ENCODE measurements around the gene LTBP1. TPM values are rescaled to one million over a fixed set of nuclear protein-coding genes. Genes with fewer than 3 reads are reported as not detected.

The LTBP1 gene
- total RNA-seq, 1 experiment from 2014 or later, result 28.5 TPM

DNA sequence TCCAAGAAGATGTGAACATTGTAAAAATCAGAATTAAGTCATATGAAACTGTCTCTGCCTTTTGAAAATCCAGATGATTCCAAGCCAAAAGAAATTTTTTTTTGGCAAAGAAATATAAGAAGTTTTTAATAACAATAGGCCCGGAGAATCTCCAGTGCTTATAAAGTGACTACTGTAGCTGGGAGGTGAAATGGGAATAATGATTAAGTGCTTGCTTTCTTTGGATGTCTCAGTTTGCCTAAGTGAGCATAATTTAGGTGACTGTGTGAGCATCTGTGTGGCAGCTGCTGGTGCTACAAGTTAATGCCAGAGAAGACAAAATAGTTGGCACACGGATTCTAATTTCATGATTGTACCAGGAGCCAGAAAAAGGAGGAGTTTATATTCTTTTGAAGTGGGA is 185.0 kb downstream of the LTBP1 start:
- Histone ChIP-seq H2AFZ (ENCODE audit: low read length) (no peak overlapping the region), H3K27me3 (ENCODE audit: insufficient read depth, low read length) (no peaks in the 10 kb centered on the region), H3T11ph (ENCODE audit: low read length) (no peak overlapping the region), H2BK12ac (ENCODE audit: insufficient read length, low read depth, low read length) (no peak overlapping the region), H4K8ac (replicated peaks; ENCODE audit: insufficient read length, low read depth, low read length) (no peak overlapping the region), H3K23ac (ENCODE audit: insufficient read length, low read depth, low read length) (no peak overlapping the region), H2BK15ac (ENCODE audit: low read depth, low read length) (no peak overlapping the region), H4K91ac (ENCODE audit: insufficient read length, low read depth, low read length) (no peak overlapping the region), H3K9me3 (ENCODE audit: control insufficient read depth, low read depth, low read length) (no peaks in the 10 kb centered on the region), H3K27ac (ENCODE audit: insufficient read length, low read depth, low read length) (no peak overlapping the region), H3K14ac (ENCODE audit: insufficient read depth, low read length) (no peak overlapping the region), H3K4me1 (ENCODE audit: insufficient read depth, low read length) (no peaks in the 10 kb centered on the region), H3K56ac (ENCODE audit: insufficient read length, low read depth, low read length) (no peak overlapping the region), H2BK20ac (ENCODE audit: low read depth, low read length, poor library complexity, severe bottlenecking) (no peak overlapping the region), H3K9ac (ENCODE audit: extremely low read depth, insufficient read length, low read length) (no peak overlapping the region), H3K23me2 (ENCODE audit: insufficient read length, low read depth, low read length, poor library complexity, severe bottlenecking) (no peaks in the 10 kb centered on the region), H3K79me1 (ENCODE audit: insufficient read depth, low read depth, low read length, poor library complexity, severe bottlenecking) (no peaks in the 10 kb centered on the region), H4K20me1 (ENCODE audit: control insufficient read depth, insufficient read depth, insufficient read length) (no peaks in the 10 kb centered on the region), H3K4me2 (ENCODE audit: insufficient read depth, insufficient read length, low read length) (no peak overlapping the region), H3K79me2 (ENCODE audit: insufficient read depth, low read length) (no peaks in the 10 kb centered on the region), H2AK5ac (ENCODE audit: insufficient read length, low read length) (no peak overlapping the region), H3K4ac (ENCODE audit: low read depth, low read length) (no peak overlapping the region), H2BK120ac (ENCODE audit: low read depth, low read length, poor library complexity, severe bottlenecking) (no peak overlapping the region), H3K18ac (ENCODE audit: insufficient read length, low read depth, low read length) (no peak overlapping the region), H2BK5ac (ENCODE audit: insufficient read length, low read length) (no peak overlapping the region), H4K5ac (ENCODE audit: insufficient read length, low read depth, low read length) (no peak overlapping the region)
- Mint-ChIP-seq H3K4me3 (no peak overlapping the region), H3K27ac (no peak overlapping the region), H3K36me3 (ENCODE audit: insufficient read depth in 1 of 3, low read depth in 3 of 3) (peaks cover 0 to 2% (median 0%) of the 10 kb centered on the region in 3 experiments; a peak in 1 of 7 replicates), H3K9me3 (no peaks in the 10 kb centered on the region), H3K4me1 (peaks cover 14 to 15% of the 10 kb centered on the region in 2 experiments), H3K27me3 (ENCODE audit: low read depth) (no peaks in the 10 kb centered on the region)
- TF ChIP-seq, protein P1, sequence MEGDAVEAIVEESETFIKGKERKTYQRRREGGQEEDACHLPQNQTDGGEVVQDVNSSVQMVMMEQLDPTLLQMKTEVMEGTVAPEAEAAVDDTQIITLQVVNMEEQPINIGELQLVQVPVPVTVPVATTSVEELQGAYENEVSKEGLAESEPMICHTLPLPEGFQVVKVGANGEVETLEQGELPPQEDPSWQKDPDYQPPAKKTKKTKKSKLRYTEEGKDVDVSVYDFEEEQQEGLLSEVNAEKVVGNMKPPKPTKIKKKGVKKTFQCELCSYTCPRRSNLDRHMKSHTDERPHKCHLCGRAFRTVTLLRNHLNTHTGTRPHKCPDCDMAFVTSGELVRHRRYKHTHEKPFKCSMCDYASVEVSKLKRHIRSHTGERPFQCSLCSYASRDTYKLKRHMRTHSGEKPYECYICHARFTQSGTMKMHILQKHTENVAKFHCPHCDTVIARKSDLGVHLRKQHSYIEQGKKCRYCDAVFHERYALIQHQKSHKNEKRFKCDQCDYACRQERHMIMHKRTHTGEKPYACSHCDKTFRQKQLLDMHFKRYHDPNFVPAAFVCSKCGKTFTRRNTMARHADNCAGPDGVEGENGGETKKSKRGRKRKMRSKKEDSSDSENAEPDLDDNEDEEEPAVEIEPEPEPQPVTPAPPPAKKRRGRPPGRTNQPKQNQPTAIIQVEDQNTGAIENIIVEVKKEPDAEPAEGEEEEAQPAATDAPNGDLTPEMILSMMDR (conservative IDR thresholded peaks at IDR 0.05), result no peak
- WGBS (ENCODE audit: extremely low coverage, insufficient read length, low lambda C conversion rate), result no CpG with 5 or more reads among the region's 2 CpGs
- DNase-seq, result no peak
